NK-92 (cell line): Measurements from ENCODE around the gene CPT2.
A peak's percentile ranks its signal among the peaks of the same experiment; 100 is the strongest.

Experiments
- DNase-seq: peaks from one replicate; lab custom pipeline; 2025; ENCODE audit not compliant: unreplicated experiment; lab: John Stamatoyannopoulos, UW

CPT2 gene

DNA sequence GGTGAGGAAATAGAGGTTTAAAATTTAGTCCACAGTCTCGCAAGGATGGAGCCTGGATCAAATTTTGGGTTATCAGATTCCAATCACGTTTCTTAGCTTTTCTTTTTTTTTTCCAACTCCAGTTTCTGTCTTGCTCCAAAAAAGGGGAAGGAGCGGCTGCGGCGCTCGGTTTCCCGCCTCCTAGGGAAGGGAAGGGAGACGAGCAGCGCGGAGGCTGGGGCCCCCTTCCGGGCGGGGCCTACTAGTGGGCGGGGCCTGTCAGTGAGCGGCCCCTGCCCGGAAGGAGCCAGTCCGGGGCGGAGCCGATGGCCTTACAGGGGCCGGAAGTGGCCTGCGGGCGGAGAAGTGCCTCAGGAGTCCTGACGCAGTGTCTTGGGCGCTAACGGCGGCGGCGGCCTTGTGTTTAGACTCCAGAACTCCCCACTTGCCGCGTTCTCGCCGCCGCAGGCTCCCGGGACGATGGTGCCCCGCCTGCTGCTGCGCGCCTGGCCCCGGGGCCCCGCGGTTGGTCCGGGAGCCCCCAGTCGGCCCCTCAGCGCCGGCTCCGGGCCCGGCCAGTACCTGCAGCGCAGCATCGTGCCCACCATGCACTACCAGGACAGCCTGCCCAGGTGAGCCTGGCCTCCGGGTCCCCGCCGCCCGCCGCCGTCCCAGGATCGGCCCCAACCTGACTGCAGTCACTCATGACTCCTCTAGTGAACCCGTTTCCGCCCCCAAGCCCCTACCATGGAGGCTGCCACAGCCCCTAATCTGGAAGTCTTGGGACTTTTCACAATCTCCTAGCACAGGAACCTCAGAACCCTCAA is at the start of gene CPT2:
CPT2 (plus strand) TSS at position 340 of the 806 bp plus-strand sequence; CDS start at position 460, 120 bp downstream.
- DNase-seq = peak; percentile 27

DNA sequence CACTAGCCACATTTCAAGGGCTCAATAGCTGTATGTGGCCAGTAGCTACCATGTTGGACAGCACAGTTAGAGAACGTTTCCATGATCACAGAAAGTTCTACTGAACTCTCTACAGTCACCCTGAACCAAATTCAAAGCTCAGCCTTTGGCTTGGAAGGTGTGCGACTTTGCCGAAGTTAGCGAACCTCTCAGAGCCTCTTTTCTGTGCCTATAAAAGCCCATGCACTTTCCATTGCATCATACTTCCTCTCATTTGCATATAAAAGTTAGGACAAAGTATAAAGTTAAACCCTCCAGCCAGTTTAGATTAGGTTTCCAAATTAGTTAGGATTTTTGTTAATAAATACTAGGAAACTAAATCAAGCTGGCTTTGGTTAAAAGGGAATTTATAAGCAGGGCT is 49.5 kb upstream of the CPT2 start:
- DNase-seq = no peak

DNA sequence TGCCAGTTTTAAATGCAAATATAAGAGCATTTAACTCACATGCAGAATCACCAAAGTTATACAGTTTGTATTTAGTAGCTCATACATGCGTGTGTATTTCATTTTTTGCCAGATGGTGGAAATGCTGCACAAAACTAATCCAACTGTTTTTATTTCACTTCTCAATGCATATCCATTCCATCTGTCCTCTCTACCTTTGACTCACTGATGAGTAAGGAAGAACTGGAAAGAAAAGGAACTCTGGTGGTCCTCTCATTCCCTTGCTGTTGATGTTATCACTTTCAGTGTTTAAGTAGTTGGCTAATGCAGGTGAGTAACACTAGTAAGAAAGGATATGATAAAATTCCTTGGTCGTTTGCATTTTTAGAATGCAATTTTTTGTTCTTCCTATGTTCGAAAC is 48.5 kb upstream of the CPT2 start:
- DNase-seq = no peak

DNA sequence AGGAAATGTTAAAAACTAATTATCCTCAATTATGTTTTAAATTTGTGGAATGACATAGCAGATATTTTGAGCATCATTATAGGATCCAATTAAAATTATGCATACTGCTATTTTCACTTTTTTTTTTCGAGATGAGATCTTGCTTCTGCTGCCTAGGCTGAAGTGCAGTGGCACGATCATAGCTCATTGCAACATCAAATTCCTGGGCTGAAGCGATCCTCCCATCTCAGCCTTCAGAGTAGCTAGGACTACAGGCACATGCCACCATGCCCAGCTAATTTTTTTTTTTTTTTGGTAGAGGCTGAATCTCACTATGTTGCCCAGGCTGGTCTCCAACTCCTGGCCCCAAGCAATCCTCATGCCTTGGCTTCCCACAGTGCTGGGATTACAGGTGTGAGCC is 42.9 kb upstream of the CPT2 start:
- DNase-seq = no peak

DNA sequence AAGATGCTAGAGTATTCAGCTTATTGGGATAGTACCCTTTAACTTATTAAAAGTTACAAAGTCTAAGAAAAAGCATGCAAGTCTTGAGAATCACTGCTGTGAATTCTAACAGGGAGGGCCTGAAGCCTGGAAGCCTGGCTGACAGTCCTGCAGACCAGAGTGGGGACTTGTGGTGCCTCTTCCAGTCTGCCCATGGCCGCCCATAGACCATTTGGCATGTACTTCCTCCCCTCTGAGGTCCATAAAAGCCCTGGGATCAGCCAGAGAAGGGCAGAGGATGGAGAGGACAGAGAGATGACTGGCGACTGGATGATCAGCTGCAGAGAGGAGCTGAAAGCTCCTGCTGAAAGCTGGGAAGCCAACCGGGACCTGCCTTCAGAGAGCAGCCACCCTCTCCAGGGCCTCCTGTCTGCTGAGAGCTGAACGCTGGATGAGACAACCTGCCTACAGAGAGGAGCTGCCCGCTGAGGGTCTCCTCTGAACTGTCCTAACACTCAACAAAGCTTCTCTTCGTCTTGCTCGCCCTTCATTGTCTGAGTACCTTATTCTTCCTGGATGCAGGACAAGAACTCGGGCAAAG is 41.7 kb upstream of the CPT2 start:
- DNase-seq = no peak

DNA sequence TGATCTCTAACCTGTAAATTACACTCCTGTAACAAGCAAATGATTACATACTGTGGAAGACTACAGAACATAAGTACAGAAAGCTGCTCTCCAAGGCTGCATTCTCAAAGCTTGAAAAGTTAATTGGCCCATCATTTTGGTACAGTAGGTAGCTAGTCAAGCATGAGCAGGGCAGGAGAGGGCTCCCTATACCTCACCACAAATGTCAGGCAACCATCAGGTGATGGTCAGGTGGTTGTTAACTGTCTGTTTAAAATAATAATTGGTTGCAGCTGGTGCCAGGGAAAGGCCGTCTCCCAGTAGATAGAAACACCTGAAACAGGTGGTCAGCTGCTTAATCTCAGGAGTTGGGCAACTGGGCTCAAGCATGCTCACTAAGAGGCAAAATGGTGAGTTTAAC is 41.1 kb upstream of the CPT2 start:
- DNase-seq = no peak

DNA sequence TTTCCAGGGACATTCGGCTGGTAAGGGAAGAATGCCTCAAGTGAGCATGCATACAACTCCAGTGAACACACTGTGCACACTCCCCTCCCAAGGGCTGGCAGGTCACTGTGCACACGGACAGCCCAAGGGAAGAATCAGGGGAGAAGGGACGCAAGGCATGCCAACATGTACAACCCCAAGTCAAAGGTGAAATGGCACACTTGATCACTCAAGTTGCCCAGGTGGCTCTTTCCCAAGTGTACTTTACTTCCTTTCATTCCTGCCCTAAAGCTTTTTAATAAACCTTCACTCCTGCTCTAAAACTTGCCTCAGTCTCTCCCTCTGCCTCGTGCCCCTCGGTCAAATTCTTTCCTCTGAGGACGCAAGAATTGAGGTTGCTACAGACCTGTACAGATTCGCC is 40.7 kb upstream of the CPT2 start:
- DNase-seq = no peak

DNA sequence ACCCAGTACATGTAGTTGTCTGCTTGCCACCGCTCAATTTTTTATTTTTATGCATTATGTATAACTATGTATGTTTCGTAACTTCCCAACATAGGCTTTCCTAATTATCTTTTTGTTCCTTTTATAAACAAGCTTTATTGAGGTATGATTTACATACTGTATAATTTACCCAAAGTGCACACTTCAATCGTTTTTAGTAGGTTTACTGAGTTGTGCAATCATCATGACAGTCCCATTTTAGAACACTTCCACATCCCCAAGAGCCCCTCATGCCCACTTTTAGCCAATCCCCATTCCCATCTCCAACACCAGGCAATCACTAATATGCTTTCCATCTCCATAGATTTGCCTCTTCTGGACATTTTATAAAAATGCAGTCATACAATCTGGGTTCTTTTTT is 39.8 kb upstream of the CPT2 start:
- no peak for DNase-seq

DNA sequence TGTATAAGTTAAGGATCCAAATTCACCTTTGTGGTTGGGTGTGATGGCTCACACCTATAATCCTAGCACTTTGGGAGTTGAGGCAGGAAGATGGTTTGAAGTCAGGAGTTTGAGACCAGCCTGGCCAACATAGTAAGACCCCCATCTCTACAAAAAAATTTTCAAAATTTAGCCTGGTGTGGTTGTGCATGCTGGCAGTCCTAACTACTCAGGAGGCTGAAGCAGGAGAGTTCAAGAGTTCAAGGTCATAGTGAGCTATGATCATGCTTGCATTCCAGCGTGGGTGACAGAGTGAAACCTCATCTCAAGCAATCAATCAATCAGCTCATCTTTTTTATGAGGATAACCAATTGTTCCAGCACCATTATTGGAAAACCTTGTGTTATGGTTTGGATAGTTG is 37.7 kb upstream of the CPT2 start:
- DNase-seq = no peak

DNA sequence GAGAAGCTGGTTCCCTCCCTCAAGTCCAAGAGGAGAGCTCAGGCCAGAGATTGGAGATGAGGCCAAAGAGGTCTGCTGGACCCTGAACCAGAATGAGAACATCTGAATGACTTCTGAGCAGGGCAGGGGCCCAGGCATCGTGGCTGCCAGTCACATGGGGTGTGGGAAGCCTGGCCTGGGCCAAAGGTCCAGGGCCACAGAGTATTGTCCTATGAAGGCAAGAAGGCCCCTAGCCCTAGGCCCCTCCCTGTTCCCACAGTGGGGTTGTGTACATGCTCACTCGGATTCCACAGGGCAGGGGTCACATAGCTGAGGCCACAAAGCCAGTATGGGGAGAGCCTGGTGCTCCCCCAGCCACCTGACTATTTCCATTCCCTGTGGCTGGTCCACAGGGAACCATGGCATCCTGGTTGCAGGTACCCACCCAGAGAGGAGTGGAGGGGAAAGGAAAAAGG is 35.7 kb upstream of the CPT2 start:
- no peak for DNase-seq

DNA sequence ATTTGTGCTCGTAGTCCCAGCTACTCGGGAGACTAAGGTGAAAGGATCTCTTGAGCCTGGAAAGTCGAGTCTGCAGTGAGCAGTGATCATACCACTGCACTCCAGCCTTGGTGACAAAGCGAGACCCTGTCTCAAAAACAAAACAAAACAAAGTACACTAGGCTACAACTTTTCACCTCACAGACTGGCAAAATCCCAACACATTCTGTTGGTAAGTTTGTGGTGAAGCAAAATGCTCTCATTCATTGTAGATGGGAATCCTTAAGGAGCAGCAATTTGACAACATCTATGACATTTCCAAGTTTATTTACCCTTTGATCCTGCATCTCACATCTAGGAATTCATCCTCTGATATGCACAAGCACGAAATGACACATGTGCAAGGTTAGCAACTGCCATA is 34.0 kb upstream of the CPT2 start:
- DNase-seq = no peak

DNA sequence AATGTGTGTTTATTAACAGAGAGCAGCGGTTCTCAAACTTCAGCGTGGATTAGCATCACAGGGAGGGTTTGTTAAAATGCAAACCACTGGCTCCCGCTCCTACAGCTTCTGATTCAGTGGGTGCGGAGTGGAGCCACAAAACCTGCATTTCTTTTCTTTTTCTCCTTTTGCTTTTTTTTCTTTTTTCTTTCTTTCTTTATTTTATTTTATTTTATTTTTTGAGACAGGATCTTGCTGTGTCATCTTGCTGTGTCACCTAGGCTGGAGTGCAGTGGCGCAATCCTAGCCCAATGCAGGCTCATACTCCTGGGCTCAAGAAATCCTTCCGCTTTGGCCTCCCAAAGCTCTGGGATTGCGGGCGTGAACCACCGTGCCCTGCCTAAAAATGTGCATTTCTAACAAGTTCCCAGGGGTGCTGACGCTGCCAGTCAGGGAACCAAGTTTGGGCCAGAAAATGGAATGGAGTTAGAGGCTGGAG is 33.3 kb upstream of the CPT2 start:
- DNase-seq = no peak

DNA sequence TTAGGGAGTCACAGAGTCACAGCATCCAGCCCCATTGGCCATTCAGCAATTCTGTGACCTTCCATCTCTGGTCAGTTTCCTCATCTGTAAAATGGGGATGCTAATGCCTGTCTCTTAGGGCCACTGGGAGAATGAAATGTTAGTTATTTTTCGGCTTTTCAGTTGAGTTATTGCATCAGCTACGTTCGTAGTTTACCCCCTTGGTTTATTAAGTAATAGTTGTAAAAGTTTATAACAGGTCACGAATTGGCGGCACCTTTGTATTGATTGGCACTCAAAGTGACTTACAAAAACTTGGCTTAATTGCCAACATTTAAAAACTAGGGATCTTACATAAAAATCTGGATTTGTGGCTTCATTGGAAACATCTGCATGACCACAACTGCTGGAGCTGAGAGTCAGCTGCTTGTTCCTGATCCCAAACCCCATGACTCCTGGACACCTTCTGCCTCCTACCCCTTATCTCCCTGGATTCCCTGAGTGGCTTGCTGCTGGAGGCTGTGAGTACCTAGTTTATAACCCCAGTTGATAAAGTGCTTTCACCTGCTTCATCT is 31.1 kb upstream of the CPT2 start:
- no peak for DNase-seq

DNA sequence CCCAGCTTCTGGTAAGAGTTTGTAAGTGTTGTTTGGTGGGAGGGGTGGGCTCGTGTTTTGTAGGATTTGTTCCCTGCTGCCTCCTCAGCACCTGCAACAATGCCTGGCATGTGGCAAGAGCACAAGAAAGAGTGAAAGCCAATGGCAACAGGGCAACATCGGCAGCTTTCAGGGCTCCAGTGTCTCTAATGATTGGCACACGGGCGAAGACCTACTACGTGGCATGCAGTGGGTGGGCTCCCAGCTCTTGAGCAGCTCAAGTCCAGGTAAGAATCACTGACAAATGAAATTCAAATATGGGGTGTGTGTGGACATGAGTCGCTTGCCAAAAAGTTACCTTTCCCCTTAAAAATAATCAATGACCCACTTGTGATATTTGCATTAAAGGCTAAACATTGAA is 30.3 kb upstream of the CPT2 start:
- no peak for DNase-seq

DNA sequence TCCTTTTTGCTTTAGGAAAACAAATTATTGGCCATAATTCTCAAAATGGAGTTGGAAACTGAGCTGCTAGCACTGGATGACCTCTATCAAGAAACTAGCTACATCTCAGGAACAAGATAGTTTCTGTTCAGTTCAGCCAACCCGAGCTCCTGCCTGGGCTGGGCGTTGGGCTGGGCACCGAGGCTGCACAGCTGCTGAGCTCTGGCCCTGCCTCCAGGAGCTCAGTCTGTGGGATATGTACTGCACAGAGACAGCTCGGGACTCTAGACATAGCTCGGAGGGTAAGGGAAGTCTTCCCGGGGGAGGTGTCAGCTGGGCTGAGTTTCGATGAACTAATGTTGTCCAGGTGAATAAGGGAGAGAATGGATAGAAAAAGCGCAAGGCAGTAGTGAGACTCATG is 29.7 kb upstream of the CPT2 start:
- DNase-seq = no peak

DNA sequence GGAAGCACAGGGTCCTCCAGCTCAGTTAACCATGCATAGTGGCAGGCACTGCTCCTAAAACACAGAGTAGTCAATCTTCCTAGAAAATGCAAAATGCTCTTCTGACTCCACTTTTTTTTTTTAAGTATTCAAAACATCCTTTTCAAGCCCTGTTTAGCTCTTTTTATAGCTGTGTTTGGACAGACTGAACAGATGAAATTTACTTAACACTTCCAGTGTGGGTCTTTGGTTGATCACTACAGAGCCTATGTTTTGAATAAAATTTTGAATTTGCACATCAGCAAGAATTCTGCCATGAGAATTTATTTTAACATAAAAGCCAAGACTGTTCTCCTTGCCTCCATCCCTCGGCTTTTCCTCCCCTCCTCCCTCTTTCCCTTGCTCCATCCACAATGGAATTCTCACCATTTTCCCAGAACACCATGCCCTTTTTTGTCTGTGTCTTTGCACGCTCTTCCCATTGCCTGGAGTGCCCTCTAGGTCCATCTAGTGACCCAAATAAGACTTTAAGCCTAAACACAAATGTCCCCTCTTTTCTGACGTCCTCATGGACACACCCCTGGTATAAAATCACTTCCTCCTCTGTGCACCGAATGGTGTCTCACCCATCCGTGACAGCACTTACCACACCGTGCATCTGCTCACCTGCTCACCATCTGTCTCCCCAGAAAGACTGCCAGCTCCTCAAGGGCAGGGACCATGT is 24.0 kb upstream of the CPT2 start:
- no peak for DNase-seq

DNA sequence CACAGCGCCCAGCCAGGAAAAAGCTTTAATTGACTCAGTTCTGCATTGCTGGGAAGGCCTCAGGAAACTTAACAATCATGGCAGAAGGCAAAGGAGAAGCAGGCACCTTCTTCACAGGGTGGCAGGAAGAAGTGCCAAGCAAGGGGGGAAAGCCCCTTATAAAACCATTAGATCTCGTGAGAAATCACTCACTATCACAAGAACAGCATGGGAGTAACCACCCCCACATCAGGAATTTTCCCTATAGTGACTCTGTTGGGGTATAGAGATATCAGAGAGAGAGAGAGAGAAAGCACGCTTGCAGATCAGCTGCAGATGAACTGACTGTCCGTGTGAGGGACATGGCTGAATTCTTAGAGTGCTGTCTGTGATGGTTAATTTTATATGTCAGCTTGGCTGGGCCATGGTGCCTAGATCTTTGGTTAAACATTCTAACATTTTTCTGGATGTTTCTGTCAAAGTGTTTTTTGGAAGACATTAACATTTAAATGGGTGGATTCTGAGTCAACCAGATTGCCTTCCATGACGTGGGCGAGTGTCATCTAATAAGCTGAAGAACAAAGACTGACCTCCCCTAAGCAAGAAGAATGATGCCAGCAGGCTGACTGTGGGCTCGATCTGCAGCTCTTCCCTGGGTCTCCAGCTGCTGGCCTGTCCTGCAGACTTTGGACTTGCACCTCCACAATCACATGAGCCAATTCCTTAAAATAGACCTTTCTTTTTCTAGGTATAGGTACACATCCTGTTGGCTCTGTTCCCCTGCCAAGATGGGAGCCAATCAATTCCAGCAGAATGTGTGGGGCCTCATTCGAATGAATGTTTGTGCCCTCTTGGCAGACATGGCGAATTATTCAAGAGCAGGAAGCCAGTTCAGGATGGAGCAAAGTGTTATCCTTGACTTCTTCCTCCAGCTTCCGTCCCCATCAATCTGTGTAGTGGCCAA is 21.4 kb upstream of the CPT2 start:
- DNase-seq = no peak

DNA sequence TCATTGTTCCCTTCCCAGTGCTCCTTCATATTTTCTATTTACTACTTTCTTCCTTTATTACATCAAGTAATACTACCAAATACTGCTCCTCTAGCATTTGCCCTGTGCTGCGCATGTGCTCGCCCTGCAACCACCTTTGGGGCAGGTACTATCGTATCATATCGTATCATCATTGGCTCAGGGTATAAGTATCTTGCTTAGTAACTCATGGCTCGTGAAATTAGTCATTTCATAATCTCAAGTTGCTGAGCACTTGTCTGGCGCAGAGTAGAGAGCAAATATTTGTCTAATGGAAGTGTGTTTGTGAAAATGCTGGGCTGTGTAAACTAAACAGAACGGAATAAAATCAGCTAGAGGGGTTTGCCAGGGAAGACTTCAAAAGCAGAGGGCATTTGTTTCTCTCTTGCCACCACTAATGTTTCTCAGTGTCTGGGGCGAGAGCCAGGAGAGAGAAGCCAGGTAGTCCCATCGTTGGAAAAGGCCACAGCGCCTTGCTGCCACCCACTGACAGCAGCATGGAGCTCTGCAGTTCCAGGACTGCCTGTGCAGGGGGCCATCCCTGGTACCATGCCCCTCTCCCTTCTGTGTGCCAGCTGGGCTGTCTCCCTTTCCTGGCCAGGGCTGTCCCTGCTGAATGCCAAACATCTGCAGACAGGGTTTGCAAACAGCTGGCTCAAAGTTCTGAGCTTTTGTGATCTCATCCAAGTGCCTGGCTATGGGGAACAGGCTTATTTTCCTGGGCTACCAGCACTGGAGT is 20.0 kb upstream of the CPT2 start:
- no peak for DNase-seq

DNA sequence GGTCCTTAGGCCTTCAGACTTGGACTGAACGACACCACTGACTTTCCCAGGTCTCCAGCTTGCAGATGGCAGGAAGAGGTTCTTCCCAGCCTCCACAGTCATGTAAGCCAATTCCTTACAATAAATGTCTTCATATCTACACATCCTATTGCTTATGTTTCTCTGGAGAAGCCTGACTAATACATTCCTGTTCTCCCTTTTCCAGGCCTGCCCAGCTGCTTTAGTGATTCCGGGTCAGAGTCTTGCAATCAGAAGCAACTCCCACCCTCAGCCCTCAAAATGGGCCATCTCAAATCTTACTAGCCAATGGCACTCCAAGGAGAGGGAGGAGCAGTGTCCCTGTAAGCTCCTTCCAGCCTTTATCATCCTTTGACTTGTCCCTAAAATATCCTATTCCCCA is 16.4 kb upstream of the CPT2 start:
- DNase-seq = no peak

DNA sequence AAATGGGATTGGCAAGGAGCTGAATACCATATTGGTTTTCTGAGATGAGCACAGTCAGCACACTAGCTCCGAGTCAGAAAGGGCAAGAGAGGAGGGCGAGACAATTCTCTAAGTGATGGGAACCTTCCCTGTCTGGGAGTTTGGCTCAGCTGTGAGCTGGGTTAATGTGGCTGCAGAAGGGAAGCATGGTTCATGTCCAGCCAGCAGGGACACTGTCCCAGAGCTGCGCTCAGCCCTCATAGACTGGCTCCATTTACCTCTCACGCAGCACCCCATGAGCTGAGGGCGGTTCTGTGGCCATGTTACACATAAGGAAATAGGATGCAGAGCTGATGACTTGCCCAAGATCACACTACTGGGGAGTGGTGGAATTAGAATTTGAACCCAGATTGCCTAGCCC is 15.7 kb upstream of the CPT2 start:
- no peak for DNase-seq
